GF-D8 (cell line): Measurements from ENCODE around the gene PYGL.
"Not testable (repeated sequence)": the region's sequence is repeated elsewhere in the genome, so short reads cannot be mapped to it uniquely, and the experiment has no call there.

Experiments
- DNase-seq: peaks from one replicate; lab custom pipeline; 2025; lab: John Stamatoyannopoulos, UW

The PYGL gene

DNA sequence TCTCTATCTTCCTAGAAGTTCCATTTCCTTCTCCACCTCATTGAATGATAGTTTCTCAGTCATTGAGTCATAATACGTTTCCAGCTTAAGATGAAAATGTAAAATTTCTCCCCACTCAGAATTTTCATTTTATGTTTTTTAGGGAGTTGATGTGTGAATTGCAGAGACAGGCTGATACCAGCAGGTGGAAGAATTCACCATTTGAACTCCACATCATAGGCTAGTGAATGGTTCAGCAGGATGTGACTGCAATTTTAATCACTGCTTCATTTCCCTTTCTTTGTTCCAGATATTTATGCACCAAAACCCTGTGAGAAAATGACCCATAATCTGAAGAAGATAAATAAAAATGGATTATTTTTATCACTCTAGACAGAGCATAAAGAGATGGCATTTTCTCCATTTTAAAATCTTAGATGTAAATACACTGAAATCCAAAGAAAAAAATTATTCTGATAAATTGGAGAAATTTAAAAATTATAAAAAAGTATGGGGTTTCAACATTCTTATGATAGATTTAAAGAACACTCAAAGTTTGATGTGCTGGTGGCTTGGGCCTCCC is 10.6 kb upstream of the PYGL start:
- DNase-seq: peak; percentile 12

DNA sequence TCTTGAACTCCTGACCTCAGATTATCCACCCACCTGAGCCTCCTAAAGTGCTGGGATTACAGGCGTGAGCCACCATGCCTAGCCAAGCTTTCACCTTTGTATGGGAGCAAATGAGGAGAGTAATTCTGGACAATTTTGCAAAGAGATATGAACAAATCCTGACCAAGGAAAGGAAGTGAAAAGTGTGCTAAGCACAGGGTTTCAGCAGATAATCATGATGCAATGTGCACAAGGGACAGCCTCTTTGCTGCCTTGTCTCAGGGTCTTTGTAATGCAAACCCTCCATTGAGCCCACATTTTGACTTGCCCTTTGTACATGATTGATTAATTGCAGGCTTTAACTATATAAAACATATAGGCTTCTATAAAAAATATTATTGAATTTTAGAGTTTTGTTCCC is 9.2 kb upstream of the PYGL start:
- peak; percentile 57 for DNase-seq

GRCh38 chr14:50951032-50951431 is 6.7 kb upstream of the PYGL start:
- DNase-seq: no peak

GRCh38 chr14:50948205-50948604 is 3.9 kb upstream of the PYGL start:
- DNase-seq: no peak

- no peak for DNase-seq
Measured at GRCh38 chr14:50947446-50947845, 3.2 kb upstream of the PYGL start.

DNA sequence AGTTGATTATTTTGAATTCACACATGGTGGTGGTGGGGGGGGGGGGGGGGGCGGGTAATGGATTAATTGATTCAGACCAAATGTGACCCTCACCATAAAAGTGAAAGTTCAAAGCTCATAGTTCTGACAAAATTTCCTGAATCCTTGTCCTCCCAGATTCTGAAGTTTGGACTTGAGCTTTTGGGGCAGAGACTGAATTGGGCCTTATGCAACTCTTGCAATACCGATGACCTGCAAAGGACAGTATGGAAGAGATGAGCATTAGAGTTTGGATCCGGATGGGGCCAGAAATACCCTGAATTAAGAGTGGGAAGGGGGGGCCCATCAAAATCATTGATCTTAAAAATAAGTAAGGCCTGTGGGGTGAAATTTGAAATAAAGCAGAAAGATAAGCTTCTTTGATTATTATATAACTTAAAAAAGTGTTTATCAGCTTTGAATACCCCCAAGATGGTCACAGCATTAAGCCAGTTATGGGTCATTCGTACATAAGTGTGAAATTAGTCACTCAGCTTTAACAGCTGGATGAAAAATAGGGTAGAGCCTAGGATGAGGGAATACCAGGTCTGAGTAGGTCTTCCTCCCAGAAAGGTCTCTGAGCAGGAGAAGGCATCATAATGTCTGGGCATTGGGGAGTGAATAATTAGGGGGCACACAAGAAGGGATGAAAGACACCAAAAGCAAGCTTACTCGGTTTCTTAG is 2.1 kb upstream of the PYGL start:
- DNase-seq: no peak

GRCh38 chr14:50944647-50945413 is 547 bp upstream of the PYGL start:
- peak; percentile 39 for DNase-seq

DNA sequence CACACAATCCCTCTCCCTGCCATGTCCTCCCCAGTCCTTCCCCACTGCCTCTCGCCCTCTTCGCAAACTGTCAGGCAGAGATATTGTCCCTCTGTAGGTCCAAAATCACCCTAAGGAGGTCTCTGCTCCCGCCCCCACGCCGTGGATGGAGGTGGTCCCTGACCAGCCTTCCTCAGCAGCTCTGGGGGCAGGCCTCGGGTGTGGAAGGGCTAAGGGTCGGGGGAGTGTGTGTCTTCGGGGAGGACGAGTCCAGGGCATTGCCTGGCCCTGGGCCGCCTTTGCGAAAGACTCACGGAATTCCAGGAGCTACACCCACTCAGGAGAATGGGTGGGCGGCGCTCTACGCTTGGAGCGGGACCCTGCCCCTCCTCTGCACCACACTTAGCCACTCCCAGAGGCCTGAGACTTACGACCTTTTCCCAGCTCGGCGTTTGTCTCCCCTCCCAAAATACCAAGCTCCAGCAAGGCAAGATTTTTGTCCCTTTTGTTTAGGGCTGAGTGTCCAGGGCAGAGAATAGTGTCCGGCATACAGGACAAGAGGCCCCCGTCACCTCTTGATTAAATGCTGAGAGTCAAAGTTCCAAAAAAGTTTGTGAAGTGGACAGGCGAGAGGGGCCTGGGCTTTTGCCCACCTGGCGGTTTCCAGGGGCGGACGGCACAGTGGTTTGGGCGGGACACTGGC is 881 bp downstream of the PYGL start:
- DNase-seq: no peak

DNA sequence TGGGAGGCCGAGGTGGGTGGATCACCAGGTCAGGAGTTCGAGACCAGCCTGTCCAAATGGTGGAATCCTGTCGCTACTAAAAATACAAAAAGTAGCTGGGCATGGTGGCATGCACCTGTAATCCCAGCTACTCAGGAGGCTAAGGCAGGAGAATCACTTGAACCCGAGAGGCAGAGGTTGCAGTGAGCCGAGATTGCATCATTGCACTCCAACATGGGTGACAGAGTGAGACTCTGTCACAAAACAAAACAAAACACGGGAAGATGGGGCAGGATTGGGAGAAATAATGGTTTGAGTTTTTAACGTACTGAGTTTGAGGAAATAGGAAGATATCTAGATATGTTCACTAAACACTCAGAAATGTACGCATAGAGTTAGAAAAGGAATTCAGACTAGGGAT is 2.6 kb downstream of the PYGL start:
- DNase-seq: not testable (repeated sequence)

GRCh38 chr14:50941151-50941550 is 3.1 kb downstream of the PYGL start:
- no peak for DNase-seq

DNA sequence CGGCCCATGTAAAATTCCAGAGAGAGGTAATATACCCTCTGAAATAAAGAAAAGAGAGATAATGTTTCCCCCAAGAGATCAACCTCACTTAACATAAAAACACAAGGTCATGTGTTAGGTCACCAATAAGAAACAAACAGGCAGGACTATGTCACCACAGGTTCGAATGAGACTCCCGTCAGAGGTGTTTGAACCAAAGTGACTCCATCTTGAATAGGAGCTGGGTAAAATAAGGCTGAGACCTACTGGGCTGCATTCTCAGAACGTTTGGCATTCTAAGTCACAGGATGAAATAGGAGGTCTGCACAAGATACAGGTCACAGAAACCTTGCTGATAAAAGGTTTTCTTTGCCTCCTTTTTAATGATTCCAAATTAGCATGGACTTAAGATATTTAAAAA is 6.5 kb downstream of the PYGL start:
- no peak for DNase-seq

DNA sequence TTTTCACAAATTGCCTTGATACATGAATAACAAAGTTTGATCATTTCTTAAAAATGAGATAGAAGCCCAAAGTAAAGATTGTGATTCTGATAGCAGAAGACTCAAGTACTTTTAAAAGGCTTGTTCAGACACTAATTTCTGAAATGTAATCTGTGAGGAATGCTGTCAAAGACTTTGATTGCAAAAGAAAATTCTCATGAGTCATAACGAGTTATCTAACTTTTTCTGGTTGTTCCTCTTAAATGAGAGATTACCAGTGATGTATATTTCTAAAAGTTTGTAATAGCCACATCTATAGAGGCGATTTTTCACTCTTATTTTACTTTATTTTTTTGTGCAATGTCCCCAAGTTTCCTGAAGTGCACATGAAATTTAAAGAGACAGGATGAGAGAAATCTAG is 7.0 kb downstream of the PYGL start:
- DNase-seq: peak; percentile 49

GRCh38 chr14:50936882-50937281 is 7.4 kb downstream of the PYGL start:
- no peak for DNase-seq

DNA sequence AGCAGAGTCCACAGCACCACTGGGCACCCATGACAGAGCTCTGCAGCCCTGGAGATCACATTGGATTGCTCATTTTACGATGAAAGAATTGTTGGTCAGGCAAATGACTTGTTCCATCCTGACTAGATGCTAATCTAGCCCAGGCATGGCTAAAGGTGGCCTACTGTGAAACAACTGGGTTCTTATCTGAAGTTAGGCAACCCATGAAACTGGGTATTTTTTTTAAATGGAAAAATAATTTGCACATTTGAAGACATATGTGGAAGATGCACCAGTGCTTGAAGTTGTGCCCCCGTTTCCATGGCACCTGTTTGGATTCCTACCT is 8.3 kb downstream of the PYGL start:
- DNase-seq: no peak

GRCh38 chr14:50935126-50936015 is 8.9 kb downstream of the PYGL start:
- no peak for DNase-seq

DNA sequence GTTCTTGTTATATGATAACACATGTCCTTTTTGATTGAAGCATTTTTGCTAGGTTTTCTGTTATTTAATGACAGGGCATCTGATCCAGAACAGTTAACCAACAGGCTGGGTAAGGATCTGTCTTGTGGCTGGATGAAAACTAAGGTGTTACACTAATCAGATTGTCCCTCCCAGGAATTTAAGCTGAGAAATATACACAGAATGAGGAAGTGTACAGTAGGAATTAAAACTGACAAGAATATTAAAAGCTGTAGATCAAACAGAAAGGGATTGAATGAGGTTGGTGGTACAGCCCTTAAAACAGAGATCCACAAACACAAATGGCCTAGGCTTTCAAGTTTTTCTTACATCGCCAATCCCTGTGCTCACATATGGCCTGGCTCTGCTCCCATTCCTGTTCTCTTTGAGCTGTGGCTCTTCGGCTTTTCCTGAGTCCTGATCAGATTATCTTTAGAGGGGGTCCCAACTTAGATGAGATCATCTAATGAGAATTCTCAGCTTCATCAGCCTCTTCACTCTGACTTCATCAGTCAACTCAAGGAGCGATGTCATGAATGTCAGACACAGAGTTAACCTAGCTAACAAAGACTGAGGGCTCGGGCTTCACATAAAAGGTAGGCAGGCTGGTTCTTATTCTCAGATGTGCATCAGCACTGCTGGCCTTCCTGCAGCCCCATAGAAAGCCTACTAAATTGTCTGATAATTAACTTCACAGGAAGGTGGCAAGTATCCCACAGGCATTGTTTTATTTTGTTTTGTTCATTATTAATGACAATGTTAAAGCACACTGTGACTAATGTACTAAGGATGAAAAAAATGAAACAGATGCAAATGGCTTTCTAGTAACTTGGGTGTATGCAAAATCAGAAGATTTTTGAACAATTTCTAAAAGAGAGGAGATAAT is 11.4 kb downstream of the PYGL start:
- DNase-seq: peak; percentile 41

GRCh38 chr14:50932156-50932555 is 12.1 kb downstream of the PYGL start:
- no peak for DNase-seq

GRCh38 chr14:50931559-50931958 is 12.7 kb downstream of the PYGL start:
- no peak for DNase-seq

DNA sequence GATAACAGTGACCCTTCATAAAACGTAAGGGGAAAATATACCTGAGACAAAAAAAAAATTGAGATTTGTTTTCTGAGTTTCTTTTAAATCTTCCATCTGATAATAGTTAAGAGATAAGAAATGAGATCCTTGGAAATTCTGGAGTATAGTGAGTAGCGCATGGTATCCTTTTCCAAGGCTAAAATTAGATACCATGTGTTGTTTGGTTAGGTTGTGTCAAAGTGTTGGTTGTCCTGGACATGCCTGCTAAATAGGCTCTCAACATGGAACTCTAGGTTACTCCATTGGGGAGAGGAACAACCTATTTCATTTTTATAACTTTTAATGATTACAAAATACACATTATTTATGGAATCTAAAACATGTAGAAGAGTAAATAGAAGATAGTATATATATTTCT is 14.8 kb downstream of the PYGL start:
- no peak for DNase-seq

DNA sequence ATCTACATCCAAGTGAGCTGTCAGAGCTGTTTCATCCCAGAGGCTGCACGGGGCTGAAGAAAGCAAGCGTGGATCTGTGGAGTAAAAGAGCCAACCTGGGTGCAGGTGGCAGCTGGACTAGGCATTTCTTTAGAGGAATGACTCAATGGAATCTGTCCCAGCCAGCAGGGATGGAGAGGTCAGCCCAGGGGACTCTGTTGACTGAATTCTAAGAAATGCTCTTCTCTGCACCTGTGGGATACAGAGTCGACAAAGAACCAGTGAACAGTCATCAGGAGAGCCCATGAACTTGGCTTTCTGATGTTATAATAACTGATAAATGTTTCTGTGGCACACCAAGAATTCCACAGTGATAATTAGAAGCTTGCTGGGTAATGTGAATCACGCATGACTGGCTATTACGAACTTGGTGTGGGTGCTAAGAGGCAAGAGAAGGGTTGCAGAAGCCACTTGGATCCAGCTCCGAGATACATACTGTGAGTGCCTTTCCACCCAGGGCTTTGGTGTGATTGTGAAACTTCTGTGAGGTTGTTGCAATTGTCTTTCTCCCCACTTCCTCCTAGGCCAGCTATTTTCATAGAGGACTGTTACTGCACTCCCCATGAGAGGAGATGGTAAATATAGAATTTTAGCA is 16.2 kb downstream of the PYGL start:
- DNase-seq: peak; percentile 96
